ENCODE results near the gene BEND7. TPM values are rescaled to one million over a fixed set of nuclear protein-coding genes. Genes with fewer than 3 reads are reported as not detected.

The BEND7 gene
- total and polyA plus RNA-seq, 9 of the 15 experiments (the other 6 are each of a cell fraction or from before 2014, with no cell fraction given), result 1.3 to 11.4 (median 5.2) TPM

- TF ChIP-seq VEZF1 (CRISPR knock-in tag; IDR thresholded peaks at IDR 0.05) (no peak), BRF1 (IDR thresholded peaks at IDR 0.05; ENCODE audit: borderline replicate concordance, extremely low read depth, insufficient read length) (no peak), ATF4 (CRISPR knock-in tag; IDR thresholded peaks at IDR 0.05) (no peak), CHD1 (IDR thresholded peaks at IDR 0.05; ENCODE audit: low read length) (no peak), GTF2F1 (IDR thresholded peaks at IDR 0.05; ENCODE audit: low read depth, low read length) (no peak)
Measured at GRCh38 chr10:13450069-13450468, 78.7 kb downstream of the BEND7 start (continued).

- CTCF ChIA-PET (ENCODE audit: low intra/inter-chr PET ratio), result no interaction called here
- no peak for DNase-seq (ENCODE audit: extremely low read depth in 1 of 4, low spot score in 3 of 4)
- Histone ChIP-seq H3K4me1 (replicated peaks in 1 of 2; ENCODE audit: control insufficient read depth in 2 of 2, insufficient read depth in 2 of 2, low read length in 2 of 2) (no peaks in the 10 kb centered on the region; a peak in 1 of 5 replicates), H3K4me3 (no peak overlapping the region), H3K4me2 (ENCODE audit: insufficient read depth, low read length) (no peak overlapping the region), H3K9me3 (replicated peaks; ENCODE audit: control insufficient read depth, insufficient read depth, low read depth, low read length) (no peaks in the 10 kb centered on the region), H3K79me2 (ENCODE audit: control insufficient read depth, insufficient read depth, low read length) (no peaks in the 10 kb centered on the region), H4K20me1 (replicated peaks; ENCODE audit: control insufficient read depth, insufficient read depth, low read length) (no peaks in the 10 kb centered on the region), H3K9ac (ENCODE audit: insufficient read depth in 1 of 2, low read depth in 2 of 2, low read length in 2 of 2) (no peak overlapping the region), H2AFZ (ENCODE audit: low read depth, low read length) (no peak overlapping the region), H3K27me3 (ENCODE audit: control insufficient read depth in 2 of 2, insufficient read depth in 2 of 2, low read length in 2 of 2) (peaks cover 0 to 5% of the 10 kb centered on the region in 2 experiments; a peak in 1 of 5 replicates), H3K36me3 (ENCODE audit: control insufficient read depth, insufficient read depth, low read length) (no peaks in the 10 kb centered on the region), H3K9me1 (ENCODE audit: control insufficient read depth, insufficient read depth, low read length) (no peaks in the 10 kb centered on the region), H3K27ac (ENCODE audit: extremely low read depth, low read depth, low read length) (no peak overlapping the region)
- in situ Hi-C loops (cut with MboI), result loop anchor here (5.0 kb wide), 1 partner anchor 77 kb away; no protein-coding TSS in a partner anchor
- WGBS (ENCODE audit: insufficient coverage, low coverage, missing lambda C conversion rate), result 54% methylated on average over 7 of the region's 7 CpGs
- no TSS peak for BruUV-seq (replicated peaks)
- POLR2A ChIA-PET, result no interaction called here
- ATAC-seq, result no peak
- FAIRE-seq, result no peak
- intact Hi-C loops (cut with micrococcal nuclease), result no loop called here
- TF ChIP-seq ATF7 (IDR thresholded peaks at IDR 0.05) (no peak), HLTF (IDR thresholded peaks at IDR 0.05) (no peak), ZBTB5 (IDR thresholded peaks at IDR 0.05) (no peak), HCFC1 (IDR thresholded peaks at IDR 0.05; ENCODE audit: low read depth, low read length) (no peak), ATF2 (CRISPR knock-in tag; IDR thresholded peaks at IDR 0.05) (no peak), MBD2 (IDR thresholded peaks at IDR 0.05; ENCODE audit: borderline replicate concordance, low read depth) (no peak), NEUROD1 (IDR thresholded peaks at IDR 0.05; ENCODE audit: borderline replicate concordance, low read depth, low read length, partially characterized antibody) (no peak), RAD51 (IDR thresholded peaks at IDR 0.05; ENCODE audit: borderline replicate concordance, low read depth) (no peak), RBM34 (IDR thresholded peaks at IDR 0.05; ENCODE audit: borderline replicate concordance, insufficient read depth, low read length) (no peak)
Measured at GRCh38 chr10:13449296-13449695, 79.5 kb downstream of the BEND7 start.

Measured in K562 (cell line).